GM18511 (cell line): ENCODE results near the gene BARX2.
"Not testable (repeated sequence)": the region's sequence is repeated elsewhere in the genome, so short reads cannot be mapped to it uniquely, and the experiment has no call there.

Experiments
- ATAC-seq: cut with Tn5 transposase; IDR thresholded peaks from one replicate; pipeline ENCODE4 v1.9.1; 2021; ENCODE audit warnings: mild to moderate bottlenecking, moderate library complexity; ENCODE audit not compliant: unreplicated experiment

BARX2 gene

GRCh38 chr11:129375751-129376657, at the start of gene BARX2:
Gene BARX2 (plus strand): TSS chr11:129375848. CDS start chr11:129376036, 188 bp downstream.
- no peak for ATAC-seq

- ATAC-seq: no peak
Observed at GRCh38 chr11:129326921-129327320, 48.7 kb upstream of the BARX2 start.

GRCh38 chr11:129327708-129328107, 47.9 kb upstream of the BARX2 start:
- not testable (repeated sequence) for ATAC-seq

GRCh38 chr11:129328756-129329155, 46.9 kb upstream of the BARX2 start:
- no peak for ATAC-seq

DNA sequence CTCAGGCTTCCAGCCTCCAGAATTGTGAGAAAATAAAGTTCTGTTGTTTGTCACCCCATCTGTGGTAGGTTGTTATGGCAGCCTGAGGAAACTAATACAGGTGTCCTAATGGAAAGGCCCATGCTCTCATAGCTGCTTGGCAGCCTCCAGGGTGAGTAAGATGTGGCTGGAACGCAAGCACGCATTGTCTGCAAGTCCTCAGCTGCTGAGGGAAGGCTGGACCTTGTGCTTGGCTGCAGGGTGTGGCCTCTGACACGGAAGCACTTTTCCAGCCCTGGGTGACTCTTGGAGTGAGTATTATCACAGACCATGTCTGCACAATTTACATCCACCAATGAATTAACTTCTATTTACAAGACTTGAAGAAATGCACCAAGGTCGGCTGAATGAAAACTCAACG, 44.4 kb upstream of the BARX2 start:
- no peak for ATAC-seq

DNA sequence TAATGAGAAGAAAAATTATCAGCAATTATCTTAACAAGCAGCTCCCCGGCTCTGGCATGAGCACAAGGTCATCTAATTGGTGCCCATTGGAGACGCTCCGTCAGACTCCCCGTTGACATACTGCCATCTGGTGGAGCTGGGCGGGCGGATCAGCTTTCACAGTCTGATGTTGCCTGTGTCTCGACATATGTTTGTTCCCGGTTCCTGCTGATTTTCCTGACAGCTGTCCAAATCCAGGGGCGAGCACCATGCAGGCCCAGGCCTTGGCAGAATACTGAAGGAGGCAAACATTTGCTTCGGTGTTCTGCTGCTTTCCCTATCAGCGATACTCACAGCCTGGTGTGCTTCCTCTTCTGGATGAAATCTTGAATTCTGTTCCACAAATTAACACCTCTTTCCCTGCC, 43.8 kb upstream of the BARX2 start:
- ATAC-seq: peak; percentile 96

DNA sequence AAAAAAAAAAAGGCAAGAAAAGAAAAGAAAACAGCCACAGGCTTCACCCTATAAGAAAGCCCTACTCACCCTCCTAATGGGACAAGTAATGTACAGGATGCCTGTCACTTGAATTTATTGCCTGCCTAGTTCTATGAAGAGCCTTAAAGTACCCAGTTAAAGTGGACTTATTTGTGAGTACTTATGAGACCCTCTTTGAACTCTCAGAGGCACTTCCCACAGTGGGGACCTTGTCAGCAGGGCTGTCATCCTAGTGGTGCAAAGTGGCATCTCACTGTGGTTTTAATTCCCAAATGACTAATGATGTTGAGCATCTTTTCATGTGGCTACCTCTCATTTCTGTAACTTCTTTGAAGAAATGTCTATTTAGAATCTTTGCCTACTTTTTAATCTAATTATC, 41.8 kb upstream of the BARX2 start:
- no peak for ATAC-seq

- ATAC-seq: not testable (repeated sequence)
Observed at GRCh38 chr11:129344301-129344940, 31.2 kb upstream of the BARX2 start.

- no peak for ATAC-seq
Observed at GRCh38 chr11:129346916-129347315, 28.7 kb upstream of the BARX2 start.

- ATAC-seq: no peak
Observed at GRCh38 chr11:129348813-129349212, 26.8 kb upstream of the BARX2 start.

GRCh38 chr11:129352676-129353075, 23.0 kb upstream of the BARX2 start:
- no peak for ATAC-seq

GRCh38 chr11:129354691-129355090, 21.0 kb upstream of the BARX2 start:
- ATAC-seq: no peak

DNA sequence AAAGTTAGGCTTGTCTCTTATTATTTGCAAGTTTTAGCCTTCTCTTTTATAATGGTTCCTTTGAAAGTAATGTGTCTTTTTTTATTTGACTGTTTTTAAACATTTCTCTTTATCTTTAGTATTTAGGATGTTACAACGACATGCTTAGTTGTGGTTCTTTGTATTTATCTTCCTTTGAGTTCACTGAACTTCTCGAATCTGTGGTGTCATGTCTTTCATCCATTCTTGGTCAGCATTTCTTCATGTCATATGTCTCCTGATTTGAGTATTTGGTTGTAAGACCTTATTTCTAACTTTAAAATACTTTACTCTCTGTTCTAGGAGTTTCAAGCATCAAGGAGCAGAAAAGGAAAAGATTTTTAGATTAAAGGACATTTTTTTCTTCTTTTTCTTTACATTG, 15.9 kb upstream of the BARX2 start:
- no peak for ATAC-seq

DNA sequence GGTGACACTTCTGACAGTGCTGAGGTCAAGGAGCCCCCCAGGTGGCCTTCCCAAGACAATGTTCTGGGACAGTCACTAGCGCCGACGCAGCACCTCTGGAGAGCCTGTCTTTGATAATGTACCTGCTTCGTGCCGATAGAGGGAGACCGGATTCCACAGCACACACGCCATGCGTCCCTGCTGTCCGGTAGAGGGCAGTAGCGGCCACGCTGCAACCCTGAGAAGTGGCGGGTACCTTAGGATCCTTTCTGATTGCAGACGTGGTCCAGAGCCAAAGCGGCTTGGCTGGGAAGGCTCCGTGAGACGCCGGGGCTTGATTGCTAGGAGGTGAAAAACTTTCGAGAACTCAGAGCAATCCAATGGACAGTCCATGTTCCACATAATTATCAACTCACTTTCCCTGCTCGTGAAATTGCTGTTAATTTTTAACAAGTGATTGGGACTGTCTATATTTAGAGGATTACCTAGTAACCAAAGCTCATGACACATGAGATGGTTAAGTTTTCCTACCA, 11.4 kb upstream of the BARX2 start:
- peak; percentile 100 for ATAC-seq

GRCh38 chr11:129365816-129366215, 9.8 kb upstream of the BARX2 start:
- no peak for ATAC-seq

DNA sequence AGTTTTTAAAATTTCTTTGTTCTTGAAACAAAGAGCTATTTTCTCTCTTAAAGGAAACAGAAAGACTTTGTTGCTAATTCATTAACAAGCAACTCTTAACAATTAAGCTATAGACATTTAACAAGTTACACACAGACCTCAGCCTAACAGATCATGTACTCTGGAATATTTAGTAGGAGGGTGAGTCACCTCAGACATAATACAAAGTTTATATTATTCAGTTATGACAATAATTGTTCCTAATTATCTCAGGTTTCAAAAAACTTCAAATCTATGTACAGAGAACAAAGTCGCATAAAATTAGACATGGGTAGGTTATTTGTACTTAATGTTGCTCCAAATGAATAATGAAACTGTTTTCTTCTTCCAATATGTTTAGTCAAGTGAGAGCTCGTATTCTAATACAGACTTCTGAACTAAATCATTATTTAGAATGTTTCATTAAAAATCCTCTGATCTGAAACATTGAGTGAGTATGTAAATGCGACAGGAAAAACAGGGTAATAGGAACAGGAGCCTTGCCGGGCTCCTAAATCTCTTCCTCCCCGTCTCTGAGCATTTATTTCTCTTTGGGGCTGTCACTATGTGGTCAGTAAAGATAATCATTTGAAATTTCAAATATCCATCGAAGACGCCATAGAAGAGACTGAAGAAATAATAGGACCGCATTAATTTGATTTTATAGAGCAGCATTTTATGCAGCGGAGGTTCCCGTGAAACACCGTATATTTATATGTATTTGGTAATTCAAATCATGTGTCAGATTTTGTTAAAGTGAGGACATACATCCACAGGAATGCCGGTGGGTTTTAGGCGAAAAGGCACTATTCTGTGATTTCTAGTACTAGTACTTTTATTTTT, 8.7 kb upstream of the BARX2 start:
- no peak for ATAC-seq

- ATAC-seq: no peak
Observed at GRCh38 chr11:129368889-129369672, 6.6 kb upstream of the BARX2 start.

DNA sequence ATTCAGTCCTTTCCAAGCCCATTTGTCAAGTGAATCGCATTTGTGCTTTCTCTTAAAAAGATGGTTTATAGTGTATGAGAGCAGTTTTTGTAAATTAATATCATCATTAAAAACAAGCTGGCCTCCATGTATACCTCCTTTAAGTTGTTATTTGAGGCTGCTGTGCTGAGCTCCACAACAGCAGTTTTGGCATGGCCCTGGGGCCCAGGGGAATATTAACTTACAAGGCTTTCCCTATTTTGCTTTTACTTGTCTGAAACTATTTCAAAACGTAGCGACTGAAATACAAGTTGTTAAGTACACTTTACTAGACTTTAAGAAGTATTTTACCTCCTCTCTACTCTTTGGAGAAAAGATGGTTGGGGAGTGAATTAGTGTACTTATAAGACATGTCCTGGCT, 4.9 kb upstream of the BARX2 start:
- no peak for ATAC-seq

- no peak for ATAC-seq
Observed at GRCh38 chr11:129372609-129373488, 2.8 kb upstream of the BARX2 start.
